ENCODE measurements around the gene NECAB3.

DNA sequence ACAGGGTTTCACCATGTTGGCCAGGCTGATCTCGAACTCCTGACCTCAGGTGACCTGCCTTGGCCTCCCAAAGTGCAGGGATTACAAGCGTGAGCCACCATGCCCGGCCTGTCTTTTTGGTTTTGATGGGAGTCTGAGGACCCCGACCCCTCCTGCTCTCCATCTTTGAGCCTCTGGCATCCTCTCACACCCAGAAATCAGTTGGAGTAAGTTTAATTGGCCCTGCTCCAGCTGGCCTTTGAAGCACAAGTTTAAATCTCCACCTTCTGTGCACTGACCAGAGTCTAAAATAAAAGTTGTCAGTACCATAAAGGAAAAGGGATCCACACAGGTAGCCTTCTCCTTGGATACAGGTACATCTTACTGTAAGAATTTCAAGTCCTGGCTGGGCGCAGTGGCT, 28.0 kb downstream of the NECAB3 start:
- TF ChIP-seq, protein P1, sequence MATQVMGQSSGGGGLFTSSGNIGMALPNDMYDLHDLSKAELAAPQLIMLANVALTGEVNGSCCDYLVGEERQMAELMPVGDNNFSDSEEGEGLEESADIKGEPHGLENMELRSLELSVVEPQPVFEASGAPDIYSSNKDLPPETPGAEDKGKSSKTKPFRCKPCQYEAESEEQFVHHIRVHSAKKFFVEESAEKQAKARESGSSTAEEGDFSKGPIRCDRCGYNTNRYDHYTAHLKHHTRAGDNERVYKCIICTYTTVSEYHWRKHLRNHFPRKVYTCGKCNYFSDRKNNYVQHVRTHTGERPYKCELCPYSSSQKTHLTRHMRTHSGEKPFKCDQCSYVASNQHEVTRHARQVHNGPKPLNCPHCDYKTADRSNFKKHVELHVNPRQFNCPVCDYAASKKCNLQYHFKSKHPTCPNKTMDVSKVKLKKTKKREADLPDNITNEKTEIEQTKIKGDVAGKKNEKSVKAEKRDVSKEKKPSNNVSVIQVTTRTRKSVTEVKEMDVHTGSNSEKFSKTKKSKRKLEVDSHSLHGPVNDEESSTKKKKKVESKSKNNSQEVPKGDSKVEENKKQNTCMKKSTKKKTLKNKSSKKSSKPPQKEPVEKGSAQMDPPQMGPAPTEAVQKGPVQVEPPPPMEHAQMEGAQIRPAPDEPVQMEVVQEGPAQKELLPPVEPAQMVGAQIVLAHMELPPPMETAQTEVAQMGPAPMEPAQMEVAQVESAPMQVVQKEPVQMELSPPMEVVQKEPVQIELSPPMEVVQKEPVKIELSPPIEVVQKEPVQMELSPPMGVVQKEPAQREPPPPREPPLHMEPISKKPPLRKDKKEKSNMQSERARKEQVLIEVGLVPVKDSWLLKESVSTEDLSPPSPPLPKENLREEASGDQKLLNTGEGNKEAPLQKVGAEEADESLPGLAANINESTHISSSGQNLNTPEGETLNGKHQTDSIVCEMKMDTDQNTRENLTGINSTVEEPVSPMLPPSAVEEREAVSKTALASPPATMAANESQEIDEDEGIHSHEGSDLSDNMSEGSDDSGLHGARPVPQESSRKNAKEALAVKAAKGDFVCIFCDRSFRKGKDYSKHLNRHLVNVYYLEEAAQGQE (IDR thresholded peaks at IDR 0.05; ENCODE audit: low read depth): no peak
- no peak for TF ChIP-seq YY1 (IDR thresholded peaks at IDR 0.05; ENCODE audit: low read depth)
- TF ChIP-seq, protein P2, sequence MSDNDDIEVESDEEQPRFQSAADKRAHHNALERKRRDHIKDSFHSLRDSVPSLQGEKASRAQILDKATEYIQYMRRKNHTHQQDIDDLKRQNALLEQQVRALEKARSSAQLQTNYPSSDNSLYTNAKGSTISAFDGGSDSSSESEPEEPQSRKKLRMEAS (IDR thresholded peaks at IDR 0.05): no peak
- no peak for TF ChIP-seq ZBTB7A (IDR thresholded peaks at IDR 0.05; ENCODE audit: low read depth)
- TF ChIP-seq TAF1 (IDR thresholded peaks at IDR 0.05; ENCODE audit: low read depth): no peak
- TF ChIP-seq EP300 (IDR thresholded peaks at IDR 0.05; ENCODE audit: borderline replicate concordance): no peak
- TF ChIP-seq EGR1 (IDR thresholded peaks at IDR 0.05): no peak
- TF ChIP-seq RAD21 (IDR thresholded peaks at IDR 0.05; ENCODE audit: low read depth): no peak

Data from Ishikawa (cell line).